K562 (cell line): Measurements from ENCODE around the gene HPX. TPM values are rescaled to one million over a fixed set of nuclear protein-coding genes. Genes with fewer than 3 reads are reported as not detected.

Source experiments
- CBX8 ChIP-seq: fragments of 200-600 bp; sonication (generic); IDR thresholded peaks from 2 replicates; pipeline ENCODE4 v1.6.1; 2012; ENCODE audit warnings: borderline replicate concordance, mixed run types, low read depth, mild to moderate bottlenecking, moderate library complexity, mixed read lengths, low read length, control low read depth, inconsistent platforms; ENCODE audit not compliant: poor library complexity, severe bottlenecking; ENCODE audit errors: extremely low read depth
- ETS1 ChIP-seq: conservative IDR thresholded peaks from 2 replicates; pipeline ENCODE4 v1.6.1; 2011; ENCODE audit warnings: low read depth, mild to moderate bottlenecking, low read length; ENCODE audit not compliant: control insufficient read depth
- ETV1 ChIP-seq: fragments of 450-650 bp; conservative IDR thresholded peaks from 2 replicates; pipeline ENCODE4 v1.6.1; 2016; ENCODE audit warnings: missing genetic modification characterization, control low read depth, low read depth, missing compliant biosample characterization
- FOXK2 ChIP-seq, 2 experiments: fragments of 450-650 bp; IDR thresholded peaks in 1 of 2; conservative IDR thresholded peaks in 1 of 2; 2 replicates each; pipeline ENCODE4 v1.6.1; 2016; ENCODE audit warnings: low read depth in 2 of 2, mild to moderate bottlenecking in 1 of 2
- FOXM1 ChIP-seq, 2 experiments: fragments of 450-650 bp in 1 of 2; sonication (generic) in 1 of 2; formaldehyde crosslinking in 1 of 2; IDR thresholded peaks; 2 replicates each; pipeline versions ENCODE4 v1.6.1 to v1.9.0; 2017 to 2022; ENCODE audit warnings: low read depth in 2 of 2, mild to moderate bottlenecking in 2 of 2, missing genetic modification reagents in 1 of 2, moderate library complexity in 1 of 2
- GATAD2B ChIP-seq: fragments of 450-650 bp; IDR thresholded peaks from 2 replicates; pipeline ENCODE4 v1.6.1; 2017; ENCODE audit warnings: mild to moderate bottlenecking, borderline replicate concordance
- RB1 ChIP-seq: fragments of 450-650 bp; IDR thresholded peaks from 2 replicates; pipeline ENCODE4 v1.6.1; 2017; ENCODE audit warnings: low read depth, mild to moderate bottlenecking
- SAP30 ChIP-seq: fragments of 200-600 bp; sonication (generic); IDR thresholded peaks from 2 replicates; pipeline ENCODE4 v1.6.1; 2012; ENCODE audit warnings: borderline replicate concordance, low read depth, mild to moderate bottlenecking, moderate library complexity, low read length, control low read depth, inconsistent platforms; ENCODE audit not compliant: insufficient read depth, poor library complexity, severe bottlenecking
- SPI1 ChIP-seq: IDR thresholded peaks from 2 replicates; pipeline ENCODE4 v1.6.1; 2011; ENCODE audit warnings: low read depth, low read length, control low read depth, borderline replicate concordance
- ZBTB7A ChIP-seq: IDR thresholded peaks from 2 replicates; pipeline ENCODE4 v1.6.1; 2011; ENCODE audit warnings: low read depth, mild to moderate bottlenecking, low read length, moderate library complexity, borderline replicate concordance; ENCODE audit not compliant: control insufficient read depth
- polyA plus RNA-seq, 8 experiments: library from polyadenylated mRNA; depleted of rRNA in 4 of 8; stranded (reverse) in 5 of 8; unstranded in 3 of 8; fragments of >200 nt; fragmentation: Nextera tagmentation in 2 of 8; fragmentation: Illumina TruSeq in 1 of 8; extraction: Ambion mirVana in 2 of 8; extraction: Trizol in 1 of 8; gene quantifications; 2 replicates each; pipeline versions ENCODE4 v1.2.1 to v1.2.3, GENCODE V29; 2011 to 2014; ENCODE audit warnings: inconsistent platforms in 1 of 8, missing spikeins in 1 of 8
- total RNA-seq, 7 experiments: library from RNA; depleted of rRNA in 6 of 7; stranded (reverse); fragments of >200 nt in 6 of 7; fragmentation: Illumina TruSeq in 2 of 7; extraction: Trizol in 2 of 7; gene quantifications; 2 replicates each; pipeline versions ENCODE4 v1.2.1 to v1.2.3, GENCODE V29; 2011 to 2021; ENCODE audit warnings: low replicate concordance in 1 of 7
- TF ChIP-seq, protein P1 (sequence below): IDR thresholded peaks from 2 replicates; pipeline ENCODE4 v1.6.1; 2012; ENCODE audit warnings: low read depth, low read length, improper control_type of control experiment, borderline replicate concordance
- TF ChIP-seq, protein P2 (sequence below): sonication (generic); formaldehyde crosslinking; IDR thresholded peaks from 2 replicates; pipeline ENCODE4 v1.8.0; 2022; ENCODE audit warnings: missing genetic modification reagents, mild to moderate bottlenecking, borderline replicate concordance
- TF ChIP-seq, protein P3 (sequence below): sonication (generic); formaldehyde crosslinking; IDR thresholded peaks from 2 replicates; pipeline ENCODE4 v1.8.0; 2022; ENCODE audit warnings: mild to moderate bottlenecking, missing genetic modification reagents, borderline replicate concordance

HPX gene
- total and polyA plus RNA-seq, 9 of the 15 experiments (the other 6 are each of a cell fraction or from before 2014, with no cell fraction given) = 0.12 to 1.2 (median 0.49) TPM; not detected in 1

DNA sequence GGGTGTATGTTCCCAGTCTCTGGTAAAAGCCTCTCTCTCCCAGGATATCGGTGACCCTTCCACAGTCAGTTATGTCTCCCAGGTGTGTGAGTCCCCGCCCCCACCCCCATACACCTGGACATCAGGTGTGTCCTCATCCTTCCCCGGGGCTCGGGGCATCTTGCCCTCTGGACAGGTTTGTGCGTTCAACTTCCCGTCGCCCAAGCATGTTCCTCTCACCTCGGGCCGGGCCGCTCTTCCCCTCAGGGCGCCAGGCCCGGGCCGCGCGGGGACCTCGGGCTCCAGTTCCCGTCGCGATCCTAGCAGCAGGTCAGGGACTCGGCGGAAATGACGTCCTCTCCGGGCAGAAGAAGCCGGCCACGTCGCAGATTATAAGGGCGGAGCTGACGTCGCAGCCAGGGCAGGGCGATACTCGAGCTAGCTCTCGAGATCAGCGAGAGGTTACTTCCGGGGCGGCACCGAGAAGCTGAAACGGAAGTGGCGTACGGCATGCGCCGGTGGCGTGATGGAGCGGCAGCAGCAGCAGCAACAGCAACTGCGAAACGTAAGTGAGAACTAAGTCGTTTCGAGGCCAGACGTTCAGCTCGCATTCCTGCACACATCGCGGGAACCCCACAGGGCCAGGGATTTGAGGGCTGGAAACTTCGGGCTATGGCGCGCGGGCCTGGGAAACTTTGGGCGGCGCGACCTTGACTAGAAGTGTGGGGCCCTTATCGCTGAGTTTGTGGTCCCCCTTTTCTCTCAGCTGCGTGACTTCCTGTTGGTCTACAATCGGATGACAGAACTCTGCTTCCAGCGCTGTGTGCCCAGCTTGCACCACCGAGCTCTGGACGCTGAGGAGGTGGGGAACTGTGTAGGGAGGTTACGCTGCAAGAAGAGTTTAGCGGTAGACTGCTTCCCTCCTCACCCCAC lies 40.5 kb upstream of the HPX start, which contains the start of the genes ARFIP2 and TIMM10B (continued):
- TF ChIP-seq, protein P1, sequence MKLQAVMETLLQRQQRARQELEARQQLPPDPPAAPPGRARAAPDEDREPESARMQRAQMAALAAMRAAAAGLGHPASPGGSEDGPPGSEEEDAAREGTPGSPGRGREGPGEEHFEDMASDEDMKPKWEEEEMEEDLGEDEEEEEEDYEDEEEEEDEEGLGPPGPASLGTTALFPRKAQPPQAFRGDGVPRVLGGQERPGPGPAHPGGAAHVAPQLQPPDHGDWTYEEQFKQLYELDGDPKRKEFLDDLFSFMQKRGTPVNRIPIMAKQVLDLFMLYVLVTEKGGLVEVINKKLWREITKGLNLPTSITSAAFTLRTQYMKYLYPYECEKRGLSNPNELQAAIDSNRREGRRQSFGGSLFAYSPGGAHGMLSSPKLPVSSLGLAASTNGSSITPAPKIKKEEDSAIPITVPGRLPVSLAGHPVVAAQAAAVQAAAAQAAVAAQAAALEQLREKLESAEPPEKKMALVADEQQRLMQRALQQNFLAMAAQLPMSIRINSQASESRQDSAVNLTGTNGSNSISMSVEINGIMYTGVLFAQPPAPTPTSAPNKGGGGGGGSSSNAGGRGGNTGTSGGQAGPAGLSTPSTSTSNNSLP = no peak
- no peak for TF ChIP-seq GATAD2B
- TF ChIP-seq ETS1 = peak; percentile 83; the same call in 1 of the 2 replicates
- no peak for TF ChIP-seq CBX8
- TF ChIP-seq ETV1 (tag) = peak; percentile 92
- peak; percentile 43; the same call in 1 of the 2 replicates for TF ChIP-seq RB1
- peak; percentile 86 to 93 for TF ChIP-seq FOXK2 (conservative IDR thresholded peaks at IDR 0.05 in 1 of 2, IDR thresholded peaks at IDR 0.05 in 1 of 2; ENCODE audit: low read depth in 2 of 2)
- peak; percentile 69; the same call in 1 of the 2 replicates for TF ChIP-seq SPI1
- TF ChIP-seq, protein P2, sequence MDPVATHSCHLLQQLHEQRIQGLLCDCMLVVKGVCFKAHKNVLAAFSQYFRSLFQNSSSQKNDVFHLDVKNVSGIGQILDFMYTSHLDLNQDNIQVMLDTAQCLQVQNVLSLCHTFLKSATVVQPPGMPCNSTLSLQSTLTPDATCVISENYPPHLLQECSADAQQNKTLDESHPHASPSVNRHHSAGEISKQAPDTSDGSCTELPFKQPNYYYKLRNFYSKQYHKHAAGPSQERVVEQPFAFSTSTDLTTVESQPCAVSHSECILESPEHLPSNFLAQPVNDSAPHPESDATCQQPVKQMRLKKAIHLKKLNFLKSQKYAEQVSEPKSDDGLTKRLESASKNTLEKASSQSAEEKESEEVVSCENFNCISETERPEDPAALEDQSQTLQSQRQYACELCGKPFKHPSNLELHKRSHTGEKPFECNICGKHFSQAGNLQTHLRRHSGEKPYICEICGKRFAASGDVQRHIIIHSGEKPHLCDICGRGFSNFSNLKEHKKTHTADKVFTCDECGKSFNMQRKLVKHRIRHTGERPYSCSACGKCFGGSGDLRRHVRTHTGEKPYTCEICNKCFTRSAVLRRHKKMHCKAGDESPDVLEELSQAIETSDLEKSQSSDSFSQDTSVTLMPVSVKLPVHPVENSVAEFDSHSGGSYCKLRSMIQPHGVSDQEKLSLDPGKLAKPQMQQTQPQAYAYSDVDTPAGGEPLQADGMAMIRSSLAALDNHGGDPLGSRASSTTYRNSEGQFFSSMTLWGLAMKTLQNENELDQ (CRISPR knock-in tag) = peak; percentile 73; the same call in 1 of the 2 replicates
- TF ChIP-seq, protein P3, sequence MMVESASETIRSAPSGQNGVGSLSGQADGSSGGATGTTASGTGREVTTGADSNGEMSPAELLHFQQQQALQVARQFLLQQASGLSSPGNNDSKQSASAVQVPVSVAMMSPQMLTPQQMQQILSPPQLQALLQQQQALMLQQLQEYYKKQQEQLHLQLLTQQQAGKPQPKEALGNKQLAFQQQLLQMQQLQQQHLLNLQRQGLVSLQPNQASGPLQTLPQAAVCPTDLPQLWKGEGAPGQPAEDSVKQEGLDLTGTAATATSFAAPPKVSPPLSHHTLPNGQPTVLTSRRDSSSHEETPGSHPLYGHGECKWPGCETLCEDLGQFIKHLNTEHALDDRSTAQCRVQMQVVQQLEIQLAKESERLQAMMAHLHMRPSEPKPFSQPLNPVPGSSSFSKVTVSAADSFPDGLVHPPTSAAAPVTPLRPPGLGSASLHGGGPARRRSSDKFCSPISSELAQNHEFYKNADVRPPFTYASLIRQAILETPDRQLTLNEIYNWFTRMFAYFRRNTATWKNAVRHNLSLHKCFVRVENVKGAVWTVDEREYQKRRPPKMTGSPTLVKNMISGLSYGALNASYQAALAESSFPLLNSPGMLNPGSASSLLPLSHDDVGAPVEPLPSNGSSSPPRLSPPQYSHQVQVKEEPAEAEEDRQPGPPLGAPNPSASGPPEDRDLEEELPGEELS (CRISPR knock-in tag) = no peak
- TF ChIP-seq FOXM1 (IDR thresholded peaks at IDR 0.05; ENCODE audit: low read depth) = no peak
- TF ChIP-seq FOXM1 (CRISPR knock-in tag; IDR thresholded peaks at IDR 0.05; ENCODE audit: low read depth) = no peak
- TF ChIP-seq ZBTB7A = no peak
- TF ChIP-seq SAP30 = peak; percentile 74
